H9 (cell line): ENCODE data around the gene PAIP1. TPM values are rescaled to one million over a fixed set of nuclear protein-coding genes. Genes with fewer than 3 reads are reported as not detected.

Experiments
- DNase-seq: peaks from one replicate; pipeline ENCODE4 v3.0.0-alpha.2; 2017
- H2AFZ ChIP-seq: one replicate; pipeline ENCODE4 v1.6.1; 2013; ENCODE audit warnings: mild to moderate bottlenecking, low read length, control low read depth, moderate library complexity
- H2AK5ac ChIP-seq: 2 replicates; pipeline ENCODE4 v1.6.1; 2013; ENCODE audit warnings: low read length, control low read depth, mixed read lengths; ENCODE audit not compliant: insufficient read length
- H2BK120ac ChIP-seq: one replicate; pipeline ENCODE4 v1.6.1; 2013; ENCODE audit warnings: low read depth, mild to moderate bottlenecking, low read length, control low read depth, inconsistent platforms; ENCODE audit not compliant: poor library complexity, severe bottlenecking
- H2BK12ac ChIP-seq: 2 replicates; pipeline ENCODE4 v1.6.1; 2013; ENCODE audit warnings: low read length, control low read depth, mixed read lengths, low read depth; ENCODE audit not compliant: insufficient read length
- H2BK15ac ChIP-seq: 2 replicates; pipeline ENCODE4 v1.6.1; 2013; ENCODE audit warnings: low read depth, low read length, control low read depth
- H2BK20ac ChIP-seq: one replicate; pipeline ENCODE4 v1.6.1; 2013; ENCODE audit warnings: low read depth, mild to moderate bottlenecking, low read length, control low read depth, inconsistent platforms; ENCODE audit not compliant: poor library complexity, severe bottlenecking
- H2BK5ac ChIP-seq: 2 replicates; pipeline ENCODE4 v1.6.1; 2013; ENCODE audit warnings: low read length, control low read depth, mixed read lengths; ENCODE audit not compliant: insufficient read length
- H3K14ac ChIP-seq: 2 replicates; pipeline ENCODE4 v1.6.1; 2013; ENCODE audit warnings: low read length, control low read depth; ENCODE audit not compliant: insufficient read depth
- H3K18ac ChIP-seq: 2 replicates; pipeline ENCODE4 v1.6.1; 2013; ENCODE audit warnings: low read depth, mild to moderate bottlenecking, mixed read lengths, low read length, control low read depth; ENCODE audit not compliant: insufficient read length
- H3K23ac ChIP-seq: 2 replicates; pipeline ENCODE4 v1.6.1; 2013; ENCODE audit warnings: low read length, control low read depth, mixed read lengths, low read depth; ENCODE audit not compliant: insufficient read length
- H3K23me2 ChIP-seq: 2 replicates; pipeline ENCODE4 v1.6.1; 2013; ENCODE audit warnings: low read depth, mild to moderate bottlenecking, mixed read lengths, low read length, control low read depth; ENCODE audit not compliant: insufficient read length, poor library complexity, severe bottlenecking
- H3K27ac ChIP-seq: 2 replicates; pipeline ENCODE4 v1.5.1; 2013; ENCODE audit warnings: low read length, control low read depth, mixed read lengths, low read depth; ENCODE audit not compliant: insufficient read length
- H3K27me3 ChIP-seq: 2 replicates; pipeline ENCODE4 v1.6.1; 2013; ENCODE audit warnings: low read length, control low read depth, inconsistent platforms; ENCODE audit not compliant: insufficient read depth
- H3K4ac ChIP-seq: 2 replicates; pipeline ENCODE4 v1.6.1; 2013; ENCODE audit warnings: low read depth, mild to moderate bottlenecking, control low read depth, inconsistent platforms, low read length, moderate library complexity
- H3K4me1 ChIP-seq: 2 replicates; pipeline ENCODE4 v1.6.1; 2013; ENCODE audit warnings: low read length, control low read depth, inconsistent platforms; ENCODE audit not compliant: insufficient read depth
- H3K4me2 ChIP-seq: 2 replicates; pipeline ENCODE4 v1.6.1; 2013; ENCODE audit warnings: low read length, control low read depth, mixed read lengths; ENCODE audit not compliant: insufficient read length, insufficient read depth
- H3K56ac ChIP-seq: 2 replicates; pipeline ENCODE4 v1.6.1; 2013; ENCODE audit warnings: low read depth, mild to moderate bottlenecking, mixed read lengths, low read length, control low read depth; ENCODE audit not compliant: insufficient read length
- H3K79me1 ChIP-seq: 2 replicates; pipeline ENCODE4 v1.6.1; 2013; ENCODE audit warnings: low read depth, mild to moderate bottlenecking, moderate library complexity, low read length, control low read depth, inconsistent platforms; ENCODE audit not compliant: insufficient read depth, poor library complexity, severe bottlenecking
- H3K79me2 ChIP-seq: 2 replicates; pipeline ENCODE4 v1.6.1; 2013; ENCODE audit warnings: low read length, control low read depth, inconsistent platforms; ENCODE audit not compliant: insufficient read depth
- H3K9ac ChIP-seq: 2 replicates; pipeline ENCODE4 v1.6.1; 2013; ENCODE audit warnings: low read length, control low read depth, mixed read lengths; ENCODE audit not compliant: insufficient read length; ENCODE audit errors: extremely low read depth
- H3K9me3 ChIP-seq: one replicate; pipeline ENCODE4 v1.6.1; 2013; ENCODE audit warnings: low read depth, low read length, inconsistent platforms; ENCODE audit not compliant: control insufficient read depth
- H3T11ph ChIP-seq: one replicate; pipeline ENCODE4 v1.6.1; 2013; ENCODE audit warnings: mild to moderate bottlenecking, low read length, control low read depth, inconsistent platforms
- H4K20me1 ChIP-seq: one replicate; pipeline ENCODE4 v1.6.1; 2013; ENCODE audit not compliant: control insufficient read depth, insufficient read length, insufficient read depth
- H4K5ac ChIP-seq: 2 replicates; pipeline ENCODE4 v1.6.1; 2013; ENCODE audit warnings: low read depth, mild to moderate bottlenecking, mixed read lengths, low read length, control low read depth; ENCODE audit not compliant: insufficient read length
- H4K8ac ChIP-seq: replicated peaks from 2 replicates; pipeline ENCODE4 v1.6.1; 2013; ENCODE audit warnings: low read length, control low read depth, mixed read lengths, low read depth; ENCODE audit not compliant: insufficient read length
- H4K91ac ChIP-seq: 2 replicates; pipeline ENCODE4 v1.6.1; 2013; ENCODE audit warnings: low read depth, mild to moderate bottlenecking, moderate library complexity, mixed read lengths, low read length, control low read depth; ENCODE audit not compliant: insufficient read length
- H3K27ac Mint-ChIP-seq, 3 experiments: 2 replicates in 2 of 3; 3 replicates in 1 of 3; pipeline ENCODE4 v1.8.0; 2020 to 2021; ENCODE audit warnings: mixed read lengths in 3 of 3, mild to moderate bottlenecking in 1 of 3, moderate library complexity in 1 of 3
- H3K27me3 Mint-ChIP-seq: 2 replicates; pipeline ENCODE4 v1.8.0; 2021; ENCODE audit warnings: low read depth, mild to moderate bottlenecking, moderate library complexity, mixed read lengths
- H3K36me3 Mint-ChIP-seq, 3 experiments: 2 replicates in 2 of 3; 3 replicates in 1 of 3; pipeline ENCODE4 v1.8.0; 2020 to 2021; ENCODE audit warnings: low read depth in 3 of 3, mixed read lengths in 3 of 3; ENCODE audit not compliant: insufficient read depth in 1 of 3
- H3K4me1 Mint-ChIP-seq, 2 experiments: 2 replicates each; pipeline ENCODE4 v1.8.0; 2020; ENCODE audit warnings: mixed read lengths in 2 of 2
- H3K4me3 Mint-ChIP-seq, 2 experiments: 2 replicates in 1 of 2; 3 replicates in 1 of 2; pipeline ENCODE4 v1.8.0; 2020 to 2021; ENCODE audit warnings: mild to moderate bottlenecking in 2 of 2, mixed read lengths in 2 of 2, moderate library complexity in 1 of 2
- H3K9me3 Mint-ChIP-seq, 2 experiments: 2 replicates in 1 of 2; 3 replicates in 1 of 2; pipeline ENCODE4 v1.8.0; 2020; ENCODE audit warnings: mild to moderate bottlenecking in 2 of 2, mixed read lengths in 2 of 2, moderate library complexity in 1 of 2
- WGBS: extraction: QIAGEN DNeasy Blood & Tissue Kit; methylation state at CpG from one replicate; pipeline ENCODE4 v1.1.7; 2013; ENCODE audit warnings: missing lambda C conversion rate, low lambda C conversion rate, mixed read lengths; ENCODE audit not compliant: insufficient read length; ENCODE audit errors: extremely low coverage; 5-methylcytosine and 5-hydroxymethylcytosine counted together
- total RNA-seq: library from RNA; stranded (reverse); gene quantifications from 2 replicates; pipeline ENCODE4 v1.2.1, GENCODE V29; 2021
- TF ChIP-seq, protein P1 (sequence below): fragments of 200-600 bp; sonication (generic); conservative IDR thresholded peaks from 3 replicates; pipeline ENCODE4 v1.8.0; 2021; ENCODE audit warnings: antibody characterized with exemption, mild to moderate bottlenecking

PAIP1 gene
- total RNA-seq, 1 experiment from 2014 or later: 92.9 TPM

DNA sequence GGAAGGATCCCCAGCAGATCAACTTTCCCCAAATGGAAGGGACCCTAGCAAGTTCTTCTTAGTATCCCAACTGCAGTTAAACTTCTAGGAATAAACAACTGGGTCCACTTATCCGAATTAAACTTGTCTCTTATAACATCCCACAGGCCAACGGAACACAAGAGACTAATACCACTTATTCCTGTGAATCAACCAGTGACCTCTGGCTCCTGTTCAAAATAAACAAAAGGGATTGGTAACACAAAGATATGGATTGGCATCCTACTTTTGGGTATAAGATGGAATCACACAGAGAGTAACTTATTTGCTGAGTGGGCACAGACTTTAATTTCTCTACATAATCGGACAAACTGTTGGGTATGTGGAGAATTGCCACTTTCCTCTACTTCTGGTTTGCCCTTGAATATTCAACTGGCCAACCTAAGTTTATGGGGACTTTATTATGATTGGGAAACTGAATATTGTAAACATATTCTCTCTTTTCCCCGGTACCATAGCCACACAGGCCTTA is 12.4 kb upstream of the PAIP1 start:
- H3K27me3 ChIP-seq: no peaks in the 10 kb centered on the region
- H3K79me2 ChIP-seq: no peaks in the 10 kb centered on the region
- TF ChIP-seq, protein P1, sequence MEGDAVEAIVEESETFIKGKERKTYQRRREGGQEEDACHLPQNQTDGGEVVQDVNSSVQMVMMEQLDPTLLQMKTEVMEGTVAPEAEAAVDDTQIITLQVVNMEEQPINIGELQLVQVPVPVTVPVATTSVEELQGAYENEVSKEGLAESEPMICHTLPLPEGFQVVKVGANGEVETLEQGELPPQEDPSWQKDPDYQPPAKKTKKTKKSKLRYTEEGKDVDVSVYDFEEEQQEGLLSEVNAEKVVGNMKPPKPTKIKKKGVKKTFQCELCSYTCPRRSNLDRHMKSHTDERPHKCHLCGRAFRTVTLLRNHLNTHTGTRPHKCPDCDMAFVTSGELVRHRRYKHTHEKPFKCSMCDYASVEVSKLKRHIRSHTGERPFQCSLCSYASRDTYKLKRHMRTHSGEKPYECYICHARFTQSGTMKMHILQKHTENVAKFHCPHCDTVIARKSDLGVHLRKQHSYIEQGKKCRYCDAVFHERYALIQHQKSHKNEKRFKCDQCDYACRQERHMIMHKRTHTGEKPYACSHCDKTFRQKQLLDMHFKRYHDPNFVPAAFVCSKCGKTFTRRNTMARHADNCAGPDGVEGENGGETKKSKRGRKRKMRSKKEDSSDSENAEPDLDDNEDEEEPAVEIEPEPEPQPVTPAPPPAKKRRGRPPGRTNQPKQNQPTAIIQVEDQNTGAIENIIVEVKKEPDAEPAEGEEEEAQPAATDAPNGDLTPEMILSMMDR: no peak
- 0 out of 4 replicates have a peak, but pooled peaks cover 0 to 2% of the 10 kb centered on the region in 2 experiments for H3K4me1 Mint-ChIP-seq
- H3K27ac Mint-ChIP-seq: no peak overlapping the region
- no peak overlapping the region for H3K4ac ChIP-seq
- H3K18ac ChIP-seq: no peak overlapping the region
- no CpG with 5 or more reads among the region's 4 CpGs for WGBS
- no peak overlapping the region for H3K4me3 Mint-ChIP-seq
- H2BK5ac ChIP-seq: no peak overlapping the region
- no peak overlapping the region for H2BK20ac ChIP-seq
- no peaks in the 10 kb centered on the region for H4K20me1 ChIP-seq
- no peak overlapping the region for H2AFZ ChIP-seq
- H3K23ac ChIP-seq: no peak overlapping the region
- no peaks in the 10 kb centered on the region for H3K4me1 ChIP-seq
- H3K27me3 Mint-ChIP-seq: no peaks in the 10 kb centered on the region
- H4K5ac ChIP-seq: no peak overlapping the region
- H3K14ac ChIP-seq: no peak overlapping the region
- H3K36me3 Mint-ChIP-seq: no peaks in the 10 kb centered on the region
- no peaks in the 10 kb centered on the region for H3K9me3 ChIP-seq
- no peaks in the 10 kb centered on the region for H3K23me2 ChIP-seq
- no peak overlapping the region for H2BK12ac ChIP-seq
- H3K9ac ChIP-seq: no peak overlapping the region
- H4K8ac ChIP-seq: no peak overlapping the region
- no peak overlapping the region for H3K4me2 ChIP-seq
- no peak overlapping the region for H3K56ac ChIP-seq
- no peaks in the 10 kb centered on the region for H3K79me1 ChIP-seq
- no peak for DNase-seq
- H3T11ph ChIP-seq: no peak overlapping the region
- H2BK120ac ChIP-seq: no peak overlapping the region
- H3K9me3 Mint-ChIP-seq: no peaks in the 10 kb centered on the region
- no peak overlapping the region for H3K27ac ChIP-seq
- H2AK5ac ChIP-seq: no peak overlapping the region
- H4K91ac ChIP-seq: no peak overlapping the region
- H2BK15ac ChIP-seq: no peak overlapping the region
